GM12892 (cell line): Measurements from ENCODE around the gene ZNF200.
A peak's percentile ranks its signal among the peaks of the same experiment; 100 is the strongest.
"Not testable (repeated sequence)": the region's sequence is repeated elsewhere in the genome, so short reads cannot be mapped to it uniquely, and the experiment has no call there.

Experiments
- DNase-seq: peaks from one replicate; pipeline ENCODE4 v3.0.0; 2011; ENCODE audit not compliant: insufficient read length
- FAIRE-seq: peaks from 2 replicates; lab custom pipeline; 2011; peaks lifted over from hg19 to GRCh38; lab: Jason Lieb, UNC
- POLR2A ChIP-seq: IDR thresholded peaks from 2 replicates; pipeline ENCODE4 v1.6.1; 2011; ENCODE audit warnings: low read depth, low read length, control low read depth
- POLR2AphosphoS5 ChIP-seq: IDR thresholded peaks from 2 replicates; pipeline ENCODE4 v1.6.1; 2011; ENCODE audit warnings: low read depth, low read length, control low read depth
- TAF1 ChIP-seq: IDR thresholded peaks from 2 replicates; pipeline ENCODE4 v1.6.1; 2011; ENCODE audit warnings: low read depth, mild to moderate bottlenecking, control low read depth, low read length, borderline replicate concordance

Gene ZNF200

DNA sequence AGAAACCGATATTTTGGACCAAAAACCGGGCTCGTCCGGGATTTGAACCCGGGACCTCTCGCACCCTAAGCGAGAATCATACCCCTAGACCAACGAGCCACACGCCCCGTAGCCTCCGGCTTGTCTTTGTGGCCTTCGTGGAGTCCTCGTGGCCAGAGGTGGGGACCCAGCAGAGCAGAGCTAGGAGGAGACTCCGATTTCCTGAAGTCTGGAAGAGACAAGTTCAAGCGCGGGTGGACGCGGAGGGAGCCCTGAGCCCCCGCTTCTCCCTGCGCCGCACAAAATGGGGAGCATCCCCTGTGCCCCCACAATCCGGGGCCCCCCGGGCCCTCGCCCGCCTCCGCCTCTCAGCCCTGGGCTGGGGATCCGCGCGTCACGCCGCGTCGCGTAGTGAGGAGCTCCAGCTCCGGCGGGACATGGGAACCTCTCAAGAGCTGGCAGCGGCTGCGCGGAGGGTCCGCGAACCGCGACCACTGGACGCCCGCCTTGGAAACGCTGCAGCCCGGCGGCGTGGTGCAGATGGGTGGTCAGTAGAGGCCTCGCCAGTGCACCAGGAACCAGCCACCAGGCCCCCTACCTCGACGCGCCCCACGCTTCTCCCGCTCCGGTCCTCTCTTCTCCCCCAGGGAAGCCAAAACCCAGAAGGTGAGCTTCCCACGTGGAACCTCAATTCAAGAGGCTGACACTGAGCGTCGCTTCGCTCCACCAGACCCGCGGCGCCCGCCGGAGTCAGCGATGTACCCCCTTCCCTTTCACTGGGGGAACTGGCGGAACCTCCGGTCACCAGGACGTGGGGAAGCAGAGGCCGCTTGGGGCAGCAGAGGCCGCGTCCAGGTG, 52.1 kb downstream of the ZNF200 start:
- TF ChIP-seq POLR2A, result no peak
- no peak for TF ChIP-seq POLR2AphosphoS5
- TF ChIP-seq TAF1, result no peak
- FAIRE-seq, result no peak
- peak; percentile 46 for DNase-seq

DNA sequence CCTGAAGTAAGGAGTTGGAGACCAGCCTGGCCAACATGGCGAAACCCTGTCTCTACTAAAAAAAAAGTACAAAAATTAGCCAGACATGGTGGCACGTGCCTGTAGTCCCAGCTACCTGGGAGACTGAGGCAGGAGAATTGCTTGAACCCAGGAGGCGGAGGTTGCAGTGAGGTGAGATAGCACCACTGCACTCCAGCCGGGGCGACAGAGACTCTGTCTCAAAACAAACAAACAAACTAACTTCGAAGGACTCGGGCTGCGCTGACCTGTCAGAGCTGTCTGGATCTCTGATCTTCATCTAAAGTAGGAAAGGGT, 52.7 kb downstream of the ZNF200 start:
- FAIRE-seq, DNase-seq: not testable (repeated sequence)

DNA sequence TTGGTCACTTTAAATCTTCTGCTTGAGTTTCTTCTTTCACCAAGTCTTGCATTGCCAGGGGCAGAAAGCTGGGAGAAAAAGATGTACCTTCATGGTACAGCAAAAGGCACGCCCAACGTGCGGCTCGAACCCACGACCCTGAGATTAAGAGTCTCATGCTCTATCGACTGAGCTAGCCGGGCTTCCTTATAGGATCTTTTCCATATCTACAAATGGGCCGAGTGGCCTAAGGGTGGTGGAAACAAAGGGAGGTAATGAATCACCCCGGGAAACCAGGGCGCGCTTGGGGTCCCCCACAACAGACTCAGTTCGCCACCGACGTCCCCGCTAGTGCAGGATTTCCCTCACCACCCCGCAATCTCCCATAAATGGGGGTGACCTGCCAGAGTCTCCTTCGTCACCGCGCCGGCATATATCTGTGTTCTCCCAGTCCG, 54.5 kb downstream of the ZNF200 start:
- FAIRE-seq, result no peak
- no peak for DNase-seq
- no peak for TF ChIP-seq TAF1
- TF ChIP-seq POLR2A, result no peak
- TF ChIP-seq POLR2AphosphoS5, result no peak

DNA sequence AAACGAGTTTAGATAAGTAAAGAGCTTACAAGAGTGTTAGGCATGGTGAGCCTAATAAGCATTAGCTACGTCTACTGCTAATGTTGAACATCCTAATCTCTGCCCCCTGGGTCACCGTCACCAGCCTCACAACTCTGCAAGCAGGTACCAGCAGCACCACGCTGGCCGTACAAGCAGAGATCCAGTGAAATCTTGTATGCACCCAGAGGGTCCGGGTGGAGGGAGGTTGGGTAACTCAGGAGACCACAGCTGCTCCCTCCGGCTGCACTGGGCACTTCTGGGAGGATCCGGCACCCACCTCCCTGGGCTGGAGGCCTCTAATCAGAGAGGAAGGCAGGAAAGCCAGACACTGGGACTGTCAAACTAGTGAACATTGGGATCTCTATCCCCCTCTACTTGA, 55.3 kb downstream of the ZNF200 start:
- DNase-seq (no peak), FAIRE-seq (no peak)
- TF ChIP-seq TAF1, result no peak
- TF ChIP-seq POLR2AphosphoS5, result no peak
- TF ChIP-seq POLR2A, result no peak

DNA sequence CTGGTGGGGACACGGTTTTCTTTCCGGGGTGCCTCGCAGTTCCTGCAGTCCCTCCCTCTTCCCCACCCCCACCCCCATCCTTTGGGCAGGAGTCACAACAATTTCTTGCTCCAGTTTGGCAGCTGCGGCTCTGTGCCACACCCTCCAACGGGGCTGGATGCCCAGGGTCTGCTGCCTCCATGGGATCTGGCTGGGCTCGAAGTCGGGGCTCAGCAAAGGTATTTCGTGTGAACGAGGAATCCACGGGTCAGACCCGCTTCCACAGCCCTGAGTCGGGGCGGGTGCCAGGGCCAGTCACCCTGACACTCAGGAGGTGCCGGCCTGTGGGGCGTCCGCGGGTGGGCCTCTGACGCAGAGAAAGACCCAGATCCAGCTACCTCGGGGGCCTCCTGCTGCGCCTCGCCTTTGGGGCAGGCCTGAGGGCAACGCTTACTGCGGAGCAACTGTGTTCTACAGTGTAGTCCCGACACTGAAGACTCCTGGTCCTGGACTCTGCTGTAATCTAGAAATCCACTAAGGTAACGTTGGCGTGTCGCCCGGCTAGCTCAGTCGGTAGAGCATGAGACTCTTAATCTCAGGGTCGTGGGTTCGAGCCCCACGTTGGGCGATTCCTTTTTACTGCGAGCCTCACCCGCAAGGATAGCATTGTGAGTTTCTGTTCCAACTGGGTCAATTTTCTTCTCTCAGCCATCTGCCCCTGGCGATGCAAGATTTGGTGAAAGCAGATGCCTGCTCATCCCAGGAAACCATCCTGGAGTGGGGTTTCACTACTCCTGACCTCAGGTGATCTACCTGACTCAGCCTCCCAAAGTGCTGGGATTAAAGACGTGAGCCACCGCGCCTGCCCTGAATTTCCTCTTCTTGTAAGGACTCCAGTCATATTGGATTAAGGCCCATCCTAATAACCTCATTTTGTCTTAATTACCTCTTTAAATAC, 59.5 kb downstream of the ZNF200 start:
- FAIRE-seq (no peak), DNase-seq (no peak)
- no peak for TF ChIP-seq TAF1
- no peak for TF ChIP-seq POLR2A
- no peak for TF ChIP-seq POLR2AphosphoS5

DNA sequence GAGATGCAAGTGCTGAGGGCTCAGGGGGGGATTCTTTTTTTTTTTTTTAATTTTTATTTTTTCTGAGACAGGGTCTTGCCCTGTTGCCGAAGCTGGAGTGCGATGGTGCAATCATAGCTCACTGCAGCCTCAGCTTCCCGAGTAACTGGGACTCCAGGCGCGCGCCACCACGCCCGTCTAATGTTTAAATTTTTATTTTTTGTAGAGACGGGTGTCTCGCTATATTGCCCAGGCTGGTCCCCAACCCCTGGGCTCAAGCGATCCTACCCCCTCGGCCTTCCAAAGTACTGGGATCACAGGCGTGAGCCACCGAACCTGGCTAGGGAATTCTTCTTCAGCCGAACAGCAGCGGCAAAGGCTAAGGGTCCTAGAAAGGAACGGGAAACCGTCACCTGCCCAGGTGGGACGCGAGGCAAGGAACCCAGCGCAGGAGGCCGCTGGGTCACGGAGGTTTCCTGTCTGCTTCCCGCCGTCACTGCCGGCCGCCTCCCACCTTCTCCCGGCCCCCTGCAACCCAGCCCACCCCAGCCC, 60.3 kb downstream of the ZNF200 start:
- TF ChIP-seq POLR2AphosphoS5 (no peak), POLR2A (no peak), TAF1 (no peak)
- DNase-seq (no peak), FAIRE-seq (no peak)

DNA sequence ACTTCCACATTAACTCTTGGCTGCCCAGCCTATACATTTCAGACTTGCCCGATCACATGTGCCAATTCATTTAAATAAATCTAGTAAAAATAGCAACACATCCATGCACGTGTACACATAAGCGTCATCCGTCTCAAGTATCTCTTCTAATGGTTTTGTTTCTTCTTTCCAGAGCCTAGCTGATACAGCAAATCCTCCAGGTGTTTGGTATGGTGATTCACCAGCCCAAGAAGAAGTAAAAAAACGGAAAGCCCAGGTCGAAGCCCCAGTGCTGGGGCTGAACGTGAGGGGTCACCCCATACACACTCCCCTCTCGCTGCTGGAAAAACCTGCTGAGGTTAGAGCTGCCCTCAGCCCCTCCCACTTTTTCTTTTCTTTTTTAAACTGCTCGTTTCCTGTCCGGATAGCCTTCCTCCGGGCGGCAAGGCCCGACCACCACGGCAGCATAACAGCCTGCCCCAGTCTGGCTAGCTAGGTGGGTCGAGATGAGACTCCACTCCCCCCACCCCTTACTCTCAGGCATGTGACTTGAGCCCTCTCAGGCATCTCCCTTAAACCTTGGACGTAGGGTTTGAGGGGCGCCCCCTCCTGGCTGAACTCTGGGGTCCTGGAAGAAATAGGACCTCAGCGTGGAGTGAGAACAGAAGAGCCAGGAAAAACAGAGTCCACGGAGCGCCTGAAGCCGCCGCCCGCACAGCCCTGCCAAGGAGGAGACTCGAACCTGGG, 60.9 kb downstream of the ZNF200 start:
- no peak for FAIRE-seq
- TF ChIP-seq POLR2AphosphoS5, result no peak
- TF ChIP-seq TAF1, result no peak
- TF ChIP-seq POLR2A, result no peak
- peak; percentile 47 for DNase-seq
